GM18907 (cell line): ENCODE results near the gene SLFN5.
A peak's percentile ranks its signal among the peaks of the same experiment; 100 is the strongest.
"Not testable (repeated sequence)": the region's sequence is repeated elsewhere in the genome, so short reads cannot be mapped to it uniquely, and the experiment has no call there.

Experiments used
- ATAC-seq: cut with Tn5 transposase; IDR thresholded peaks from one replicate; pipeline ENCODE4 v1.9.1; 2021; ENCODE audit warnings: mild to moderate bottlenecking, moderate library complexity; ENCODE audit not compliant: unreplicated experiment

The SLFN5 gene

GRCh38 chr17:35241520-35241919 lies 1.4 kb upstream of the SLFN5 start:
- no peak for ATAC-seq

- ATAC-seq: peak; percentile 70
Observed at GRCh38 chr17:35242158-35242804, 591 bp upstream of the SLFN5 start.

DNA sequence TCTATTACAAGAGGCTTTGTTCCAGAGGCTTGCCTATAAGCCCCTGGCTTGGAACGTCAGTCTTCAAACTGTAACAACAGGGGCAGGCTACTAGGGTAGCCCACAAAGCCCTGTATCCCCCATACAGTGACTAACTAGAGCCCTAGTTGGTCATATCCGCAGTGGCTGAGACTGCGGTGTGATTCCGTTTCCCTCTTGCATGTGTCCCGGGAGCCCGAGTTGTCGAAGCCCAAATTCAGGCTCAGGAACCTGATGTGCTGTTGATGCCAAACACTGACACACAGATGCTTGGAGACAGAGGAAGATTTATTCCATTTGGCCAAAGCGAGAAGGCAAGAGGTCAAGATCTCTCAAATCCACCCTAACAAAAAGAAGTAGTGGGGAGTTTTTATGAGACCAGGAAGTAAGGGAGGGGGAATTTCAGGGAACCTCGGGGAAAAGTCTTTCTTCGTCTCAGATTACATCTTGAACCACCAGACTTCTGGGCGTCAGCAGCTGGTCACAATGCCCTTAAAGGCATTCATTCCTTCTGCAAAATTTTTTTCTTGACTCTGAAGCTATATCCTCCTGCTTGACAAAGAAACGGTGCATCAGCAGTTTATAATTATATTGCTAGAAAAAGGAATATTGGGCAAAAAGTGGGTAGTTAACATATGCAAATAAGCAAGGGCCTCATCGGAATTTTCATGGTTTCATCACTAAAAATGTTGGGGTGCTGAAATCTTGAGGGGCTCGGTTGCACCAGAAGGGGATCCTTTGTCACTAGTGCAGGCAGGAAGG lies 879 bp downstream of the SLFN5 start:
- peak; percentile 5 for ATAC-seq

GRCh38 chr17:35244341-35245195 lies 1.7 kb downstream of the SLFN5 start:
- ATAC-seq: no peak

DNA sequence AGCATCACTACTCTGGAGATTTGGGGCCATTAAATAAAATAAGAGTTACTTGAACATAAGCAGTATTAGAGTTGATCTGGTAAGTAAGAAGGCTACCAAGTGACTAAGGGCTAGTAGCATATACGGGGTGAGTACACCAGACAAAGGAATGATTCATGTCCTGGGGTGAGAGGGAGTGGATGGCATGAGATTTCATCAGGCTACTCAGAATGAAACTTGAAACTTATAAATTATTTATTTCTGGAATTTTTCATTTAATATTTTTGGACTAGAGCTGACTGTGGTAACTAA lies 2.3 kb downstream of the SLFN5 start:
- ATAC-seq: no peak

DNA sequence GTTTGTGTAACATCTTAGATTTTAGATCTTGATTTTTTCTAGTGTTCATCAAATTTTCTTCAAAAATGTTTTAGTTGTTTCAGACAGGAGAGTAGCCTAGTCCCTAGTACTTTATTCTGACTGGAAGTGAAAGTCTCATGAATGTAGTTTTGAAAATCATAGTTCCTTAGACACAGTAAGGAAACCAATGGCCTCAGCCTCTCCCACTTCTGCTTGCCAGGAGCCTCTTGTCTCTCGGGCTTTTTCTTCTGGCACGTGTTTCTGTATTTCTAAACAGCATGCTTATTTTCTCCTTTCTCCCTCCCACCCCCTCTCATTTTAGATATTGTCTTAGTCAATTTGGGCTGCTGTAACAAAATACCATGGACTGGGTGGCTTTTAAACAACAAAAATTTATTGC lies 9.8 kb downstream of the SLFN5 start:
- no peak for ATAC-seq

DNA sequence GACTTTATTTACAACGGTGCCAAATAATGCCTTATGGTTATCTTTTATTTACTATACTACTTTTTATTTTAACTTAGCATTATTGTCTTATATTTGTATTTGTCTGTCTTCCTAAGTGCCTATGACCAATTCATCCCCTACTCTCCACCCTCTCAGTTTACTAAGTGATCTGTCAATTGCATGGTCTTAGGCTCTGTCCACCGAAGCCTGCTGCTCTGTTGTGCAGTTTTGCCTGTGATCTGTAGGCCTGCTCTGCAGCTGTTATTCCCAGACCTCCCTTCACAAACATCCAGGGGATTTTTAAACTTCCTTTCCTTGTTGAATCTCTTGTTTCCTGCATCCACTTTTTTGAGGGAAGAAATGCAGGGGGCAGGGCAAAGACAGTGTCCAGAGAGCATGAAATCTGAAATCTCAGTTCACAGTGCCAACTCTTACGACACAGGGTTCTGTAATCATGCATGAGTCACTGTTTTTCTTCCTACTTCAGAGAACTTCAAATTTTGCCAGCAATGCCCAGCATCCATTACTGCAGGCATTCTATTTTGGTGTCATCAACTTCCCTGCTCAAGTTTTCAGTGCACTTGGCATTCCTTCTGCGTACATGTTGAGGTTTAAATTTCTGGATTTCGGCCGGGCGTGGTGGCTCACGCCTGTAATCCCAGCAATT lies 11.4 kb downstream of the SLFN5 start:
- no peak for ATAC-seq

GRCh38 chr17:35255316-35255715 lies 12.4 kb downstream of the SLFN5 start:
- no peak for ATAC-seq

GRCh38 chr17:35256629-35257028 lies 13.8 kb downstream of the SLFN5 start:
- ATAC-seq: no peak

GRCh38 chr17:35257208-35257659 lies 14.4 kb downstream of the SLFN5 start:
- ATAC-seq: no peak

GRCh38 chr17:35259001-35259400 lies 16.1 kb downstream of the SLFN5 start:
- no peak for ATAC-seq

- no peak for ATAC-seq
Observed at GRCh38 chr17:35265071-35265470, 22.2 kb downstream of the SLFN5 start.

- ATAC-seq: no peak
Observed at GRCh38 chr17:35265566-35266141, 22.8 kb downstream of the SLFN5 start.

DNA sequence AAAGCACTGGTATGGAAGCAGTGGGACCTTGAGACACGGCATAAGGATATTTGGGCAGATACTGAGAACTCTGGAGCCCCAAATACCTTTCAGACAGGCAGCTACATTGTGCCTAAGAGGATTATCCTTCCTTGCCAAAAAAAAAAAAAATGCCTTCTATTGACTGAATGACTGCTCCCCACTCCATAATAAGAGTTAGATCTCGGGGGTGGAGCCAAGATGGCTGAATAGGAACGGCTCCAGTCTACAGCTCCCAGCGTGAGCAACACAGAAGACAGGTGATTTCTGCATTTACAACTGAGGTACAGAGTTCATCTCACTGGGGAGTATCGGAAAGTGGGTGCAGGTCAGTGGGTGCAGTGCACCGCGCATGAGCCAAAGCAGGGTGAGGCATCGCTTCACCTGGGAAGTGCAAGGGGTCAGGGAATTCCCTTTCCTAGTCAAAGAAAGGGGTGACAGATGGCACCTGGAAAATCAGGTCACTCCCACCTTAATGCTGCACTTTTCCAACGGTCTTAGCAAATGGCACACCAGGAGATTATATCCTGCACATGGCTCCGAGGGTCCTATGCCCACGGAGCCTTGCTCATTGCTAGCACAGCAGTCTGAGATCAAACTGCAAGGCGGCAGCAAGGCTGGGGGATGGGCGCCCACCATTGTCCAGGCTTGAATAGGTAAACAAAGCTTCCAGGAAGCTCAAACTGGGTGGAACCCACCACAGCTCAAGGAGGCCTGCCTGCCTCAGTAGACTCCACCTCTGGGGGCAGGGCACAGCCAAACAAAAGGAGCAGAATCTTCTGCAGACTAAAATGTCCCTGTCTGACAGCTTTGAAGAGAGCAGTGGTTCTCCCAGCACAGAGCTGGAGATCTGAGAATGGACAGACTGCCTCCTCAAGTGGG lies 31.5 kb downstream of the SLFN5 start:
- not testable (repeated sequence) for ATAC-seq

DNA sequence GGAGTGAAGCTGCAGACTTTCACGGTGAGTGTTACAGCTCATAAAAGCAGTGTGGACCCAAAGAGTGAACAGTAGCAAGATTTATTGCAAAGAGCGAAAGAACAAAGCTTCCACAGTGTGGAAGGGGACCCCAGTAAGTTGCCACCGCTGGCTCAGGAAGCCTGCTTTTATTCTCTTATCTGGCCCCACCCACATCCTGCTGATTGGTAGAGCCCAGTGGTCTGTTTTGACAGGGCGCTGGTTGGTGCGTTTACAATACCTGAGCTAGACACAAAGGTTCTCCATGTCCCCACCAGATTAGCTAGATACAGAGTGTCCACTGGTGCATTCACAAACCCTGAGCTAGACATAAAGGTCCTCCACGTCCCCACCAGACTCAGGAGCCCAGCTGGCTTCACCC lies 35.6 kb downstream of the SLFN5 start:
- ATAC-seq: not testable (repeated sequence)

DNA sequence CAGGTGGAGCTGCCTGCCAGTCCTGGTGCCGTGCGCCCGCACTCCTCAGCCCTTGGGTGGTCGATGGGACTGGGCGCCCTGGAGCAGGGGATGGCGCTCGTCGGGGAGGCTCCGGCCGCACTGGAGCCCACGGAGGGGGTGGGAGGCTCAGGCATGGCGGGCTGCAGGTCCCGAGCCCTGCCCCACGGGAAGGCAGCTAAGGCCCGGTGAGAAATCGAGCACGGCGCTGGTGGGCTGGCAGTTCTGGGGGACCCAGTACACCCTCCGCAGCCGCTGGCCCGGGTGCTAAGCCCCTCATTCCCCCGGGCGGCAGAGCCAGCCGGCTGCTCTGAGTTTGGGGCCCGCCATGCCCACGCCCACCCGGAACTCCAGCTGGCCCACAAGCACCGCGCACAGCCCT lies 36.0 kb downstream of the SLFN5 start:
- not testable (repeated sequence) for ATAC-seq

DNA sequence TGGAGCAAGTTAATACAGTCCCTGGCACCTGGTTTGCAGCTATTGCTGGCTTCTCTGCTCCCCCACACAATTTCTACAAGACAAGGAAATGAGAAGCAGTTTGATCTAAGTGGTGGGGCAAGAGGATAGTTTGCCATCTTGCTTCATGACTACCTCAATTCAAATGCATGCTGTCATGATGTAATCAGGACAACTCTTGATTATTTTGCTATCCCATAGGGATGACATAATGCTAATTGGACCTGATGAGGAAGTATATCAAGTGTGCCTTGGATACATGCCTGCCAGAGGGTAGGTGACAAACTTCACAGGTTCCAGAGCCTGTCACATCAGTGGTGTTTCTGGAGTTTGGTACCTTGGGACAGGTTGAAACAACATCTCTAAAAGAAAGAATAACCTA lies 40.9 kb downstream of the SLFN5 start:
- no peak for ATAC-seq

DNA sequence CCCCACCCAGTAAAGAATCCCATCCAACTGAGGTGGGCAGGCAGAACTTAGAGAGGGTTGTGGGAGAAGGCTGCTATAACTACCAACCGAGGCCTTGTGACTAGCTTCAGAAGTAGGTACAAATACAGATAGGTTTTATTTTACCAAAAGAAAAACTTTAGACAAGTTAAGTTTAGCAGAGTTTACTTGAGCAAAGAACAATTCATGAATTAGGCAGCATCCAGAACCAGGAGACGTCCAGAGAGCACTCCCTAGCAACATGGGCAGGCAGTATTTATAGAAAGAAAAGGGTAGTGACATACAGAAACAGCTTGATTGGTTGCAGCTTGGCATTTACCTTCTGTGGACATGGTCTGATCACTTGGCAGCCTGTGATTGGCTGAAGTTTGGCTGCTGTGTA lies 42.1 kb downstream of the SLFN5 start:
- ATAC-seq: no peak

GRCh38 chr17:35286120-35286781 lies 43.4 kb downstream of the SLFN5 start:
- no peak for ATAC-seq
